Right hindlimb (tissue), 1 donor: ENCODE results near the gene GET3.

Experiments
- DNase-seq: peaks from one replicate; pipeline ENCODE4 v3.0.0-alpha.2; 2018

Gene GET3

DNA sequence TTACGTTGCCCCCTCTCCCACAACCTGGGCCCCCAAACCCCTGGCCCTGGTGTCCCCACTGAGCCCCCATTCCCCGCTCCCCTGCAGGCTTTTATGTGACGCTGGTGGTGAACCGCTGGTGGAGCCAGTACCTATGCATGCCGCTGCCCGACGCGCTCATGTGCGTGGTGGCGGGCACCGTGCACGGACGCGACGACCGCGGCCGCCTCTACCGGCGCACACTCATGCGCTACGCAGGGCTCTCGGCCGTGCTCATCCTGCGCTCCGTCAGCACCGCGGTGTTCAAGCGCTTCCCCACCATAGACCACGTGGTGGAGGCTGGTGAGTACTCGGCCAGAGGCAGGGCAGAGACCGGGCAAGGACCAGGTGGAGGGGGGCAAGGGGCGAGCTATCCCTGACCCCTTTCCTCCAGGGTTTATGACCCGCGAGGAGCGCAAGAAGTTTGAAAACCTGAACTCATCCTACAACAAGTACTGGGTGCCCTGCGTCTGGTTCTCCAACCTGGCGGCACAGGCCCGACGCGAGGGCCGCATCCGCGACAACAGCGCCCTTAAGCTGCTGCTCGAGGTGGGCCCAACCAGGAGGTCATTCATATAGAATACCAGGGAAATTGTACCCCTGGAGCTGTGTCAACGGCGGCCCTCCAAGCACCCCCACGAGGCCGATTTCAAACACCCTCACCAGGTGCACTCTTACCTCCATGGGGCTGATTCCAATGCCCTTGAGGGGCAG is 17.3 kb downstream of the GET3 start:
- DNase-seq: no peak

DNA sequence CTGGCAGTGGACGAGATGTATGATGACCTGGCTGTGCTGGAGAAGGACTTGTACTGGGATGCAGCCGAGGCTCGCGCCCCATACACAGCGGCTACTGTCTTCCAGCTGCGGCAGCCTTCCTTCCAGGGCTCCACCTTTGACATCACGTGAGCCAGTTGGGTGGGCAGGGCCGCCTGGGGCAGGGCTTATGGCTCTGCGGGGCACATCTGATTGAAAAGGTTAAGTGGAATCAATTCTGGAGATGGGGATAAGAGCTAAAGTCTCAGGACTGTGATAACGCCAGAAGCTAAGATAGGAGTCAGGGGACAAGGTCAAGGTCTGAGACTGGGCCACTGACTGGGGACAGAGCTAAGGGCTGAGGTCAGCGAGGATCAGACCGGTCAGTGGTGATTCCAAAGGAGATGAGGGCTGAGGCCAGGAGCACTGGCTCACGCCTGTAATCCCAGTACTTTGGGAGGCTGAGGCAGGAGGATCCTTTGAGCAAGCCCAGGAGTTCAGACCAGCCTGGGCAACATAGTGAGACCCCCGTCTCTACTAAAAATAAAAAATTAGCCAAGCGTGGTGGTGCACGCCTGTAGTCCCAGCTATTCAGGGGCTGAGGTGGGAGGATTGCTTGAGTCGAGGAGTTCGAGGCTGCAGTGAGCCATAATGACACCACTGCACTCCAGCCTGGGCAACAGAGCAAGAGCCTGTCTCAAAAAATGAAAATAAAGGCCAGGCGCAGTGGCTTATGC is 19.0 kb downstream of the GET3 start:
- no peak for DNase-seq

DNA sequence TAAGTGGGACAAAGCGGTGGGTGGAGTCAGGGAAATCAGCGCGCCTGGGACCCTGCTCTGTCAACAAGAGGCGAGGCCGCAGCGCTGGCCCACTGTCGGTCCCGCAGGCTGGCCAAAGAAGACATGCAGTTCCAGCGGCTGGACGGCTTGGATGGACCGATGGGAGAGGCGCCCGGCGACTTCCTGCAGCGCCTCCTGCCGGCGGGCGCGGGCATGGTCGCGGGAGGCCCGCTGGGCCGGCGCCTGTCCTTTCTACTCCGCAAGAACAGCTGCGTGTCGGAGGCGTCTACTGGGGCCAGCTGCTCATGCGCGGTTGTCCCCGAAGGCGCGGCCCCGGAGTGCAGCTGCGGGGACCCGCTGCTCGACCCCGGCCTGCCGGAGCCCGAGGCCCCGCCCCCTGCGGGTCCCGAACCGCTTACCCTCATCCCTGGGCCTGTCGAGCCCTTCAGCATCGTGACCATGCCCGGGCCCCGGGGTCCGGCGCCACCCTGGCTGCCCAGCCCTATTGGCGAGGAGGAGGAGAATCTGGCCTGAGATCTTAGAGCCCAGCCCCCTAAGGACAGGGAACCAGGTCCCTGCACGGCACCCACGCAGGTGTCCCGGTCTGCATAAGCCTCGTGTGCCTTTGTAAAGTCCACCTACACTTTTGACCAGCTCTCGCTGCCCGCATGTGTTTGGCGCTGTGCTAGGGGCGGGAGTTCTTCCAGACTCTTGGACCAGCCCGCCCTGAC is 20.4 kb downstream of the GET3 start:
- DNase-seq: peak; percentile 83

DNA sequence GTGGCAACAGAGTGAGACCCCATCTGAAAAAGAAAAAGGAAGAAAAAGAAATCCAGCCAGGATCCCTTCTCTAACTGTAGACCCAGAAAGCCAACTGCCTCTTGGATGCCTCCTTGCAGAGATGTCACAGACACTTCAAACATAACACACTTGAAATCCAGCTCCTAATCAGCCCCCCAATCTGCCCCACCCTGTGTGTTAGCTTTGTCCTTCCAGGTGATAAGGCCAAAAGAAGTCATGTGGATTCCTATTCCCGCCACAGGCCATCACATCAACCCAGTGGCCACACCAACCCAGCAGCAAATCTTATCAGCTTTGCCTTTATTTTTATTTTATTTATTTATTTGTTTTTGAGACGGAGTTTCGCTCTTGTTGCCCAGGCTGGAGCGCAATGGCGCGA is 22.4 kb downstream of the GET3 start:
- DNase-seq: no peak

DNA sequence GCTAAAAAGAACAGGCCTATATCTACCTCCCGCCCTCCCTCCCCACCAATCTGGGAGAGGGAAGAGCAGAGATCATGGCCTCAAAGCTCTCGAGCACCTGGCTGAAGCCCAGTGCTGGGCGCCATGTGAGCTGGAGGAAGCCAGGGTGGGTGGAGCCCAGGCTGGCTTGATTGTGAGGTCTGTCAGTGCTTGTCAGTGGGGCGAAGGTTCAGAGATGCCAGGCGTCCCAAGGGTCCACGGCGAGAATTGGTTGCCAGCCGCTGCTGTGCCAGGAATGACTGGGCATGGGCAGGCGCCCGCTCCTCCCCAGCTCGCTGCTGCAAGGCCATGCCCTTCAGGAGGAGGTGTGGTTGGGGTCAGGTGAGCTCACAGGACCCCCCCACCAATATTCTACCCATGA is 25.8 kb downstream of the GET3 start:
- DNase-seq: no peak

DNA sequence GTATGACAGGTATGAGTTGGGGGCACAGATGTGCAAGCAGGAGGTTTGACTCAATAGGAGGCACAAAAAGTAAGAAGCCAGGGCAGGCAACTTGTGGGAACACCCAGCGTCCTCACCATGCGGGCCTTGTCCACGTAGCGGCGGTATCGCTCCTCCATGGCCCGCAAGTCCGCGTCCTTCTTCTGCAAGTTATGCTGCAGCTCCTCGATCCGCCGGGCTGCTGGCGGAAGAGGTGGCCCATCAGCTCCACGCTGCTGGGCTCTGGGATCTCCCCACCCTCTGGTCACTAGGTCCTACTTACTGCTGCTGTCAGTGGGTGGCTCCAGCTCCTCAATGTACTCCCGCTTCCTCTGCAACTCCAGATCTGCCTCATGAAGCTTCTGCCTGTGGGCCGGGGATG is 27.4 kb downstream of the GET3 start:
- no peak for DNase-seq

DNA sequence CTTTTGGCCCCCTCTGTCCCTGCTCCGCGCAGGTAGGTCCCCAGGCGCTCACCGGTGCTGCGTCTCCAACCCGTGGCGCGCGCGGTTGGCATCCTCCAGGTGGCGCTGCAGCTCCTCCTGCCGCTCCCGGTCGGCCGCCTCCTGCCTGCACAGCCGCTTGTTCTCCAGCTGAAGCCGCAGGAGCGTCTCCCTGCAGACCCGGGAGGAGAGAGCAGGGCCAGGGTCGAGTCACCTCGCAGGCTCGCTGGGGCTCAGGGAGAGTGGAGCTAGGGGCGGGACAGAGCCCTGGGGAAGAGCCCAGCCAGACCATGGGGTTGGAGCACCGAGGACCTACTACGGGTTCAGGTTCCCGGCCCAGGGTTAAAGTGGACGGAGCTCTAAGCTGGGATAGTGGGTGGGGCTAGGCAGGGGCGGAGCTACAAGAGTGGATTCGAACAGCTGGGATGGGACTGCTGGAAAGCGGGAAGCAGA is 28.8 kb downstream of the GET3 start:
- peak; percentile 88 for DNase-seq

DNA sequence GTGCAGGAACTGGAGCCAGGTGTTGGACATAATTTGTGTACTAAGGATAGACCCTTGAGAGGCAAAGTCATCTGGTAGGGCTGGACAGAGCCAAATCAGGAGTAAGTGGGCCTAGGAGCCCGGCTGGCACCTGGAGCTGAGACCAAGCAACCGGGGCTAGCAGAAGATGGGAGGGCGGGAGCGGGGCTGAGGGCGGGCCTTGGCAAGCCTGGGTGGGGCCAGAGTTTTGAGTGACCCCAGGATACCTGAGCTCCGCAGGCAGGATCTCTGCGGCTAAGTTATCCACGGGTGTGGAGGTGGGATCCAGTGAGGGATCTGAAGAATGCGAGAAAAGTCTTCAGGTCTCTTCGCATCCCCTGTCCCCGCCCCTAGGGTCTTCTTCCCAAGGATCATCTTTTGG is 29.9 kb downstream of the GET3 start:
- no peak for DNase-seq

DNA sequence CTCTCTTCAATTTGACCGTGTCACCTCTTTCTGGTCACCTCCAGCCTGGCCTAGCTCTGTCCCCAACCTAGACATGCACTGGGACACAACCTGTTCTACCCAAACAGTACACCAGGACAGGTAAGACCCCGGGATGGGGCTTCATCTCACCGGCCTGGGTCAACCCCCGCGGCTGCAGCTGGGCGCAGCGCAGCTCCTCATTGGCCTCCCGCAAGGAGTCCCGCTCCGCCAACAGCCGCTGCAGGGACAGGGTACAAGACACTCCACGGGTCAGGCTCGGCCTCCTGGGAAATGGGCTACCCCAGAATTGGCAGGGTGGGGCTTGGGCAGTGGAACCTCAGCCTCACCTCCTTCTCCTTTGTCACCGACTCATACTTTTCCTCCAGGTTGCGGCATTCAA is 30.4 kb downstream of the GET3 start:
- DNase-seq: no peak

DNA sequence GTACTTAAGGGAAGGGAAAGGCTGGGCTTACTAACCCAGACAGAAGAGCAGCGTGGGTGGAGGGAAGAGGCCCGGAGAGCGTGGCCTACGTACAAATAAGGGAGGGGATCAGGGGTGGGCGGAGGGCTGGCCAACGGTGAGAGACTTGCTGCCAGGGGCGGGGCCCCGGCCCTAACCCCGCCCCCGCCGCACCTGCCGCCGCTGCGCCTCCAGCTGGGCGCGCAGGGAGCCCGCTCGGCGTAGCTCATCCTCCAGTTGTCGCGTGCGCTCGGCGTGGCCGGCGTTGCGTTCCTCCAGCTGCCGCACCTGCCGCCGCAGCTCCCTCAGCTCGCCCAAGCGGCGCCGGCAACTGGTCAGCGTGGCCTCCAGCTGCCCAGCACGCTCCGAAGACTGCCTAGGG is 32.4 kb downstream of the GET3 start:
- peak; percentile 69 for DNase-seq

DNA sequence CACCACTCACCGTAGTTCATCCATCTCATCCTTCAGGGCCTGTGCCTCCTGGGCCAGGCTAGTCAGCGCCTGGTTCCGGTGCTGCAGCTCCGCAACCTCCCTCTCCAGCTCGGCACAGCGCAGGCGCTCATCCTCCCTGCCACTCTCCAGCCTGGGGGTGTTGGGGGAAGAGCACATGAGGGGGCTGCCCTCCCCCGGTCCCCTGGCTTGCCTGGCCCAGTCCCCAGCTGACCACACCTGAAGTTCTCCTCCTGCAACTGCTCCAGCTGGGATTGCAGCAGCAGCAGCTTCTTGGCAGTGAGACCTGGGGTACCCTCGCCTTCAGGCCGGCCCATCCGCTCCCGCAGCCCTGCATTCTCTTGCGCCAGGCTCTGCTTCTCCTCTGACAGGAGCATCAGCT is 33.6 kb downstream of the GET3 start:
- DNase-seq: no peak

DNA sequence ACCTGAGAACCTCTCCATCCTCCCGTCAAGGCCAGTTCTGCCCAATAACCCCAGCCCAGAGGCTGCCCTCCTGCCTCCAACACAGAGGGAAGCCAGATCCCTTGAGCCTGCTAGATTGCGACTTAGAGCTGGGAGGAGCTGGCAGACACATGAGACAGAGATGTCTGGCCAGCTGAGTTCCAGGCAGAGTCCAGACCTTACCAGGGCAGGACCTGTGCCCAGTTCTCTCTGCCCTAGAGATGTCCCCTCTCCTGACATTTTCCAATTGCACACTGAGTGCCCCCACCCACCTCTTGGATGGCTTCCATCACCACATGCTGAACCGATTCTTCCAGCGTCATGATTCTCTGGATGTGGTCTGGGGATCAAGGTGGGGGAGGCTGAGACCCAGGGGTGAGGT is 35.0 kb downstream of the GET3 start:
- no peak for DNase-seq

DNA sequence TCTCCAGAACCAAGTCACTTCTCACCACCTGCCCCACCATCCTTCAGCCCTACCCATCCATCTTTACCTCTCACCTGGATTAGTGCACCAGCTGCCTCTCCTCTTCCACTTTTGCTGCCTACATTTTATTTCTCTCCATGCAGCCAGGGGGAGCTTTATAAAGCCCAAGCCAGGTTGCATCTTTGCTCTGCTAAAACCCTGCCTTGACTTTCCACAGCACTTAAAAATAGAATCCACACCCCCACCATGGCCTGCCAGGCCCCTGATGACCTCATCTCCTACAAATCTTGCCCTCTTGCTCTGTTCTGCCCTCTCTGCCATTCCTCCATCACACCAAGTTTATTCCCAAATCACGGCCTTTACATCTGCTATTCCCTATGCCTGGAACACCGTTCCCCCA is 36.3 kb downstream of the GET3 start:
- DNase-seq: no peak

DNA sequence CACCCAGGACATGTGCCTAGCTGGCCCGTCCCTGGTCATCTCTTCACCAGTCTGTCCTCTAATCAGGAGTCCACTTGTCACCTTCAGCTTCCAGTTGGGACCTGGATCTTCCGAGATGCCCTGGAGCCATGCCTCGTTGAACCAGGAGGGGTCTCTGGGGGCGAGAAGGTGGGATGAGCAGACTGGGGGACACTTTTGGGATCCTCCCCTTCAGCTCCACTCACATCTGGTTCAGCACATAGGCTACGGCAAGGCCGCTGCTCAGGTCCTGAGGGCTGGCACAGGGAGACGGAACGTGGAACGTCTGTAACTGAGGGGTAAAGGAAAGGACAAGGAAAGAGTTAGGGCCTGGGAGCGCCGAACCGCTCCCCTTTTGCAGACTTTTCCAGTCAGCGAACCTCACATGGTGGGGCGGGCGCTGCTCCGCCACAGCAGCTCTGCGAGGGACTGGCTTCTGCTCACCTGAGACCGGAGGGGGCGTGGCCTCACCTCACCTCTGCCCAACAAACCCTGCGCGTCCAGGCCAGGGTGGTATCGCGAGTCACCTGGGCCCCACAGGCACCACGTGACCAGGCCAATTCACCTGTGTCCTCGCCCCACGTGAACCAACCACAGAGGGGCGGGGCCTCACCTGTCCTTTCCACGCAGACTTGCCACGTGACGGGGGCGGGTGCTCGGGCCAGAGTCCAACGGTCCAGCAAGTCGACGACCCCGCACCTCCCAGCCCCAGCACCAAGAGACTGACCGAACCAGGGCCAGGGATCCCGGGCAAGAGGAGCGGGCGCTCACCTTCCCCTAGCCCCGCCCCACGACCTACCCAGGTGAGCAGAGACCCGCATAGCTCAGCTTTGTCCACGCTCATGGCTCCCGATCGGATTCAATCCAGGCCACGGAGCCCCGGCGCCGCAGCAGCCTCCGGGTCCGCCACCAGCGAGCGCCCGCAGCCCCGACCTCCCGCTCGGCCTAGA is 37.6 kb downstream of the GET3 start, which contains the start of gene HOOK2:
HOOK2 (minus strand) TSS at position 965 of the 968 bp plus-strand sequence; CDS start at position 862, 103 bp downstream.
- DNase-seq: no peak

DNA sequence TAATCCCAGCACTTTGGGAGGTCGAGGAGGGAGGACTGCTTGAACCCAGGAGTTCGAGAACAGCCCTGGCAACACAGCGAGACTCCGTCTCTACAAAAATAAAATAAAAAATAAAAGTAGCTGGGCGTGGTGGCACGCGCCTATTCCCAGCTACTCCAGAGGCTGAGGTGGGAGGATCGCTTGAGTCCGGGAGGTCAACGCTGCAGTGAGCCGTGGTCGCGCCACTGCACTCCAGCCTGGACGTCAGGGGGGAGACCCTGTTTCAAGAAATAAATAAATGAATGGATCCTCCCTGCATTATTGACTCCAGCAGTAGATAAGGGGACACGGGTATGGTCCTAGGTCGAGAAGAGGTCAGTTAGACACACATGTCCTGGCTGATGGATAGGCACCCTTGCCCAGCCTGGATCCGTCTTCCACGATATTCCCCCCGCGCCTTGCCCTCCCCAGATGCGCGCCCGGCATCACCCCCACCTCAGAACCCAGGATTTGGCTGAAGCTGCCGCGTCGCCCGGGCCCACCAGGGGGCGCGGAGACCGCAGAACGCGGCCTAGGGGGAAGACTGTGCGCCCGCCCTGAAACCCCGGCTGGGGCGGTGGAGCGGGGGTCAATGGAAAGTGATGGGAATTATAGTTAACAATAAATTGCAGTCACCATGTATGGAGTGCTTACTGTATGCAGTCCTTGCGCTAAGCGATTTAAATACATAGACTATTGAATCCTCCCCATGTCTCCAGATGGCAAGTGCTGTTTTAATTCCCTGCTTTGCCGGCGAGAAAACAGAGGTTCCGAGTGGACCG is 40.1 kb downstream of the GET3 start:
- DNase-seq: peak; percentile 90

DNA sequence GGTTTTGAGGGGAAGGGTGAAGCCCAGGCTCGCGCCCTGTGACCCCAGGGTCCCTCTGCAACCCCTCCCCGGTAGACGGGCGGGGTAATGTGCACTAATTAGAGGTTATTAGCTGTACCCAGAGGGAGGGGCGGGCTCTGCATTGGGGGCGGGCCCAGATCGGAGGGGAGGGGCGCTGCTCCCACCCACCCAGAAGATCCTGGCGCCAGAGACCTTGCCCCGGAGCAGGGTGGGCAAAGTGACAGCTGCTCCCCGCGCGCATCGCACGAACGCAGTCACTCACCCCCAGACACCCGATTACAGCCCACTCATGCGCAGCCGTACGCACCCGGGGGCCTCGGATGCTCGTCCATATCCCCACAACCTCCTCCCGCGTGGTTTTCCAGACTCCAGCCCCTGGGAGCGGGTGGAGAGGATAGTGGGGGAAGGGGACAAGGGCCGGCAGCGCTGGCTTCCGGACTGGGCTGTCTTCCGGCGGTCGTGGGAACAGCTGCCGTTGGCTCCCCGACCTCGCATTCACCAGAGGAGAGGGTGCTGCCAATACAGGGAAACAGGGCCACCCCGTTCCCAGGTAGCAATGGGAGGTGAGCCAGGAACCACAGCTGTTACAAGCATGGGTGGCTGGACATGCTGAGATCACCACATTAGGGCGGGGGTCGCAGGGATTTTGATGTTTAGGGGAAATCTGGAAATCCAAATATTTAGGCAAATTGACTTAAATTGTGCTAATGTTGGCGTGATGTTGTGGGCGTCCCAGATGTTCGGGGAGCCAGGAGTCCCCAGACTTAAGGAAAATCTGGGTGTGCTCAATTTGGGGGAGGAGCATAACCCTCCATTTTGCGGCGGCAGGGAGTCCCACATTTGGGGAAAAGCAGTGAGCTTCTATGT is 41.0 kb downstream of the GET3 start:
- DNase-seq: peak; percentile 90

DNA sequence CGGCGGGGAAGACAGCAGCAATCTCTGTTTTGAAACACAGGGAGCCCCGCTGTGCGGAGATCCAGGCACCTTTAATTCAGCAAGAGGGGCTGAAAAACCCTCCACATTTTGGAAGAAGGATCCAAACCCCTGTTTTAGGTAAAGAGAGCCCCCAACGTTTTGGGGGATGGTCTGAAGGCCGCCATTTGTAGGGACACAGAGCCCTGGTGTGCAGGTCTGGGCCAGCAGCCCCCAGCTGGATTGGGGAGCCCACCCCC is 41.5 kb downstream of the GET3 start:
- DNase-seq: no peak

DNA sequence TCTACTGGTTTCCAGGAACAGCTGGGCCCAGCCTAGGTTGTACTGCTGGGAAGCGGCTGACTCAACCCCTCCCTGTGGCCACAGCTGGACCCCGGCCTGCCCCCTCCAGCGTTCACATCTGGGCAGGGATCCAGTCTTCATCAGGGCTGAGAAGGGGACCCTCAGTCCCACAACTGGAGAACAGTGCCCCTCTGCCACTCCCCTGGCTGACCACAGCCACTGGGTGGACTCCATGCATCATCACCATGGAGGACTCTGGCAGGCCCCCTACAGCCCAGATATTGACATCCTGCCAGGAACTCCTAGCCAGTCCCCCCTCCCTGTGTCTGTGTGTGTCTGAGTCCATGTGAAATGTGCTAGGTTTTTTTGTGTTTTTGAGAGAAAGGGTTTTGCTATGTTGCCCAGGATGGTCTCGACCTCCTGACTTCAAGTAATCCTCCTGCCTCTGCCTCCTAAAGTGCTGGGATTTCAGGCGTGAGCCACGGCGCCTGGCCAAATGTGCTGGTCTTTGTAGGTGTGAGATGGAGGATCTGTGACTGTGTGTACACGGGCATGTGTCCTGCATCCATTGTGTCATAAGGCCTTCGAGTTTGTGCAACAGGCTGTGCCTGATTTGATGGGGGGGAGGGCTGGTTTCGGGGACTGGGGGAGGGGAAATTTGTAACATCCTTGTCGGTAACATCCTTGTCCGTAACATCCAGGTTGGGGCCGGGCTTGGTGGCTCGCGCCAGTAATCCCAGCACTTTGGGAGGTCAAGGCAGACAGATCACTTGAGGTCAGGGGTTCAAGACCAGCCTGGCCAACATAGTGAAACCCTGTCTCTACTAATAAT is 42.1 kb downstream of the GET3 start:
- DNase-seq: peak; percentile 94

DNA sequence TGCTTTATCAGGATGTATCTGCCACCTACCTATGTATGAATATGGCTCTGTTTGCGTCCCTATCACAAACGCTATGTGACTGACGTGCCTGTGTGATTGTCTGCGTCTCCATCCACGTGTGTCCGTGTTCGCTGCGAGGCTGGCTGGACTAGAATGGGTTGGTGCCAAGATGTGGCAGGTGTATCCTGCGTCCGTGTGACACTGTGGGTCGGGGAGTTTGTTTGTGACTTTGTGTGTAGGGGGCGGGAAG is 44.8 kb downstream of the GET3 start:
- DNase-seq: peak; percentile 53
